Stimulated activated CD8-positive, alpha-beta memory T cell treated with anti-CD3 and anti-CD28 coated beads, Interleukin-12 subunit alpha, Interleukin-12 subunit beta, amount 100 ng/mL, for 1 hour (primary cell): ENCODE measurements around the gene COL6A2.
"Not testable (repeated sequence)": the region's sequence is repeated elsewhere in the genome, so short reads cannot be mapped to it uniquely, and the experiment has no call there.

Source experiments
- DNase-seq: peaks from one replicate; pipeline ENCODE4 v3.0.0-alpha.2; 2020; ENCODE audit warnings: low read depth

COL6A2 gene

DNA sequence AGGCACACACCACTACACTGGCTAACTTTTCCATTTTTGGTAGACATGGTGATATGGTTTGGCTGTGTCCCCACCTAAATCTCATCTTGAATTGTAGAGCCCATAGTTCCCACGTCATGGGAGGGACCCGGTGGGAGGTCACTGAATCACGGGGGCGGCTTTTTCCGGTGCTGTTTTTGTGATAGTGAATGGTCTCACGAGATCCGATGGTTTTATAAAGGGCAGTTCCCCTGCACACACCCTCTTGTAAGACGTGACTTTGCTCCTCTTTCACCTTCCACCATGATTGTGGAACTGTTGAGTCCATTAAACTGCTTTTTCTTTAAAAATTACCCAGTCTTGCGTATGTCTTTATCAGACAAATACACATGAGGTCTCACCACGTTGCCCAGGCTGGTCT, 58.8 kb downstream of the COL6A2 start:
- no peak for DNase-seq

DNA sequence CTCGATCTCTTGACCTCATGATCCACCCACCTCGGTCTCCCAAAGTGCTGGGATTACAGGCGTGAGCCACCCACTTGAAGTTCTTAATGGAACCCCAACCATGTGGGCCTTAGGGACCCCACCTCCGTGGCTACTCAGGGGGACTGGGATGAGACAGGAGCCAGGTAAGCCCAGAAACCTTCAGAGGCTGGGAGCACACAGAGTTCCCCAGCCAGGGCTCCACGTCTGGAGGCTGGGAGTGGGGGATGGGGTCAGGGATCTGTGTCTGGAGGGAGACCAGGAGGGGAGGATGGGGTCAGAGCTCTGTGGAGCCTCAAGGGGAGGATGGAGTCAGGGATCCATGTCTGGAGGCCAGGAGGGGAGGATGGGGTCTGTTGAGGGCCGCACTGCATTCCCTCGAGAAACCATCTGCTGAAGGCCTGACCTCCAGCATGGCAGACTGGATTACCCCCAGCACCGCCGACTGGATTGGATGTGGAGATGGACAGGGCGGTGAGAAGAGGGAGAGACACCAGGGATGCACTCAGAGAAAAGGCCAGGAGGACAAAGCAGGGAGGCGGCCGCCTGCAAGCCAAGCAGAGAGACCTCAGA, 59.6 kb downstream of the COL6A2 start:
- no peak for DNase-seq

- DNase-seq, result no peak
Measured at GRCh38 chr21:46157987-46158451, 60.1 kb downstream of the COL6A2 start.

DNA sequence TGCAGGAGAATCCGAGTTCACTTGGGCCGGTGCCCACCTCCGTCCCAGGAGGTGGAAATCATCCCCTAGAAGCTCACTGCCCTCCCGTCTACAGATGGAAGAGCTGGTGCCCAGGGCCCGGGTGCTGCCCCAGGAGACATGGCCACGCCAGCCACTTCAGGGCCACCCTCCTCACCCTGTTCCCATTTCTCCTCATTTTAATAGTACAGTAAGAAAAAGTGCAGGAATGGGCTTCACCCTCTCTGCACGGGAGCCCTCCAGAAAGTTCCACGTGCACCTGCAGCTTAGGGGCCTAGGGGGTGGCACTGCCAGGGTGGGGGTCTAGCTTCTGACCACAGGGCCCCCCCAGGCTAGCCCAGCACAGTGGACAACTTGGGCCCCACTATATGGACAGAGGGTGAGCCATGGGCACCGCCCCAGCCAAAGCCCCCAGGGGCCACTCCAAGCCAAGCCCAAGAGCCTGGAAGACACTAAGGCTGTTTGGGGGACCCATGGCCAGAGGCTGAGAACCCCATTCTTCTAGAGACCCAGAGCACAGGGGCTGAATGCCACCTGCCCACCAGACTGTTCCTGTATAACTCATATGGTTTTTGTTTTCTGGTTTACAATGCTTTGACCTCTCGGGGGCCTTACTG, 60.9 kb downstream of the COL6A2 start:
- no peak for DNase-seq

DNA sequence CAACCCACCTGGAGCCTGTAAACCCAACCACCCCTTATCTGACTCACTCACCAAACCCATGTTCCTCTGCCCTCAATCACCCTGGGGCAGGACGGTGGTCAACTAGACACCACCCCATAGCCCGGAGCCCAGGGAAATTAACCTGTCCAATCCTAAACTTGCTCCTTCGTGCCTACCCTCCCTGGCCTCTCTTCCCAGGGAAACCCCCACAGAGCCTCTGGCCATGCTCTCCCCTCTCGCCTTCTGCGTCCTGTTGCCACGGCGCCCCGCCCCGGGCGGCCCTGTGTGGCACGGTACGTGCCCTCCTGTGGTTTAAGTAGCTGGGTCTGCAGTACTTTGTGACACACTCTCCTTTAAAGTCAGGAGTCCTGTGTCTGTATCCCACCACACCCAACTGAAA, 61.5 kb downstream of the COL6A2 start:
- DNase-seq, result no peak

GRCh38 chr21:46159841-46160656, 62.1 kb downstream of the COL6A2 start:
- DNase-seq, result no peak

DNA sequence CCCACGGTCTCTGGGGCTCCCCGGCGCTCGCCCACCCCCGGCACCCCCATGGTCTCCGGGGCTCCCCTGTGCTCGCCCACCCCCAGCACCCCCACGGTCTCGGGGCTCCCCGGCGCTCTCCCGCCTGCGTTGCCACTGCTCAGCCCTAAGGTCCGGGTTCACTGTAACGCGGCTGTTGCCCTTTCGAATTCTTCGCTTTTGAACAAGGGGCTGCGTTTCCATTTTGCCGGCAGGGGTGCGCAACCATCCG, 62.7 kb downstream of the COL6A2 start:
- no peak for DNase-seq

DNA sequence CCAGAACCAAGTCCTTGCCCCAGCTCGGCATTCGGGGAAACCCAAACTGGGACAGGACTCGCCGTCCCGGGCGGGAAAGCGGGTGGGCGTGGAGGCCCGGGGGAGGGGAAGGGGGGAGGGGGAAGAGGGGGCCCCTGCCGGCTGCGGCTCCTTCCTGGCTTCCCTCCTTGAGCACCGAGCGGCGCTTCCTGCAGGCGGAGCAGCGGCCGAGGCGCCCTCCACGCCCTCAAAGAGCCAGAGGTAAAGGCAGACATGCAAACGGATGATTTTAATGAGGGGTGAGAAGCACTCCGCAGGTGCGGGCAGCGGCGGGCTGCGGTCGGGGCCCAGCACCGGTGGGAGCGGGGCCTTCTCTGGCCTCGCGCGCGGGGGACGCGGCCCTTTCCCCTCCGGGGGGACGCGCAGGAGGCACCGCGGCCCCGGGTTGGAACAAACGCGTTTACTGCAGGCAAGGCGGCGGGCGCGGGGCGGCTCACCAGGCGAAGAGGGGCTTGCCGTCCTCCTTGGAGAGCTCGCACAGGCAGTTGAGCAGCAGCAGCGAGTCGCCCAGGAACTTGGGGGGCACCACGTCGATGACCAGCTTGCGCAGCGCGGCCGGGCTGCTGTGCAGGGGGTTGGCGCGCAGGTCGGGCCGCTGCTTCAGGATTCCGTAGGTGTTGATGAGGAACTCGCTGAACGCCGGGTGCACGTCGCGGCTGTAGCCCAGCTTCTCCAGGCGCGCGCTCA, 63.2 kb downstream of the COL6A2 start:
- DNase-seq, result no peak

DNA sequence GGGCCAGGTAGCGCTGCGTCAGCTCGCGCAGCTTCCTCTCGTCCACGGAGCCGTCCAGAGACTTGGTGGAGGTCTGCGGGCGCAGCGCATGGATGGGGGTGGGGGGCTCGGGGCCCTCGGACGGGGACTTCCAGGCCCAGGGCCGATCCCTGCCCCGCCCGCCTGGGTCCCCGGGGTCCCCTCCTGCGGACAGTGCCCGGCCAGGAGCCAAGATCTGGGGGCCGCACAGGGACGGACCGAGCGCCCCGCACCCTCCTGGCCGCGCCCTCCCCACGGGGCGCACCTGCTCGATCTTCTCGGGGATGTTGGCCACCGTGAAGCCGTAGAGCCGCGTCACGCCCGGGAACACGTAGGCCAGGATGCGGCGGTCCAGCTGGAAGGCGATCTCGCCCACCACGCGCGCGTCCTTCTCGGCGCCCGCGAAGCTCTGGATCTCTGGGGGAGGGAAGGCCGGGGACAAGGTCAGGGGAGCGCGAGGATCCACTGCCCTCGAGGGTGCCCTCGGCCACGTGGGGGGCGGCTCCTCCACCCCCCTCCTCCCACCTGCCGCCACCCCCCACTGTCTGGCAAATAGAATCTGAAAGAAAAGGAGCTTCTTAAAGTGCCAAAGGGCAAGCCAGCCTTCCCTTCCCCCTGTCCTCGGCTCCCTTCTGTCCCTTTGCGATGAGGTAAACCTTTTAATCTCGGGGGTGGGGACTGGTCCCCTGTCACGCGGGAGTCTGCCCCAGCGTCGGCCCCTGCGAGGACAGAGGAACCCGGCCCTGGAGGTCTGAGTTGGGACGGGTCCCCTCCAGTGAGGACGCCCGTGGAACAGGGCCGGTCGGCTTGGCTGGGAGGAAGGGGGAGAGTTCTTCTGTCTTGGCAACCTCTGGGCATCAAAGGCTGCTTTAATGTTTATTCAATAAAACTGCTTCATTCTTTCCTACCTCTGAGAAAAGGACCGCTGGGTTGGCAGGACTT, 64.0 kb downstream of the COL6A2 start:
- DNase-seq, result no peak

- DNase-seq, result no peak
Measured at GRCh38 chr21:46163380-46163779, 65.5 kb downstream of the COL6A2 start.

- DNase-seq, result no peak
Measured at GRCh38 chr21:46165098-46165497, 67.2 kb downstream of the COL6A2 start.

DNA sequence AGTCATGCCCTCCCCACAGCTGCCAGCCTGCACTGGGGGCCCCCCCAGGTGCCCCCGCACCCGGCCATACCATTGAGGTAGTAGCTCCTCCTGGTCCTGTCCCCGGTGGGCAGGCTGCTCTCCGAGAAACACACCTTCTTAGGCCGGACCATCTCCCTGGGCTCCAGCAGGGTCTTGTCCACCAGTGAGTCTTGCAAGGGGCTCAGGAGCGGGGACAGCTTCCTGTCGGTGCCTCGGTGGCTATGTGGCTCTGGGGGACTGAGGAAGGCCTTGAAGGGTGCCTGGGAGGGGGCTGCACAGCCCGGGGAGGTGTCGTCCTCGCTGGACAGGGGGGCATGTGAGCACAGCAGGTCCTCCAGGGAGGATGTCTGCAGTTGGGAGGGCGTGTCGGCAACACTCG, 70.3 kb downstream of the COL6A2 start:
- no peak for DNase-seq

DNA sequence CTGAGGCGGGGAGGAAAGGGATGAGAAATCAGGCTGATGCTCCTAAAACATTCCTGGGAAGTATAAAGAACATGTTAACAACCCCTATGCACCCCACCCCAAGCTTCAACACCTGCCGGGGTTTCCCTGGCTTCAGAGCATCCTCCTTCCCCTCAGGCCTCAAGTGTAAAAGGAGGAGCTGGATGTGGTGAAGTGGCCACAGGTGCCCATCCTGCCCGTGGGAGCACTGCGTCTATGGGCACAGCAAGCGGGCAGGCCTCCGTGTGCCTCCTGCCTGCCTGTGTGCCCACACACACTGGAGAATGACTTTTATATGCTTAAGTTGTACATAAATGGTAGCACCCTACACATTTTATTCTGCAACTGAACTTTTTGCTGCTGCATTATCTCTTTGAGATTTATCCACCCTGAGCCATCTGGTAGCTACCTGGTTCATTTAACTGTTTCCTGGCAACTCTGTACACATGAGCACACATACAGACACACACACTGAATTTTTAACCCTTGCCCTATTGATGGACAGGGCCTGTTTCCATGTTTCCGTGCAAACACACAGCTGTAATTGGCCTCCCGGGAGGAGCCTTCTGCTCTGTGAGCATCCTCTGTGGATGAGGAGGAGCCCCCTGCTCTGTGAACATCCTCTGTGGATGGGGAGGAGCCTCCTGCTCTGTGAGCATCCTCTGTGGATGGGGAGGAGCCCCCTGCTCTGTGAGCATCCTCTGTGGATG, 70.9 kb downstream of the COL6A2 start:
- DNase-seq, result no peak

DNA sequence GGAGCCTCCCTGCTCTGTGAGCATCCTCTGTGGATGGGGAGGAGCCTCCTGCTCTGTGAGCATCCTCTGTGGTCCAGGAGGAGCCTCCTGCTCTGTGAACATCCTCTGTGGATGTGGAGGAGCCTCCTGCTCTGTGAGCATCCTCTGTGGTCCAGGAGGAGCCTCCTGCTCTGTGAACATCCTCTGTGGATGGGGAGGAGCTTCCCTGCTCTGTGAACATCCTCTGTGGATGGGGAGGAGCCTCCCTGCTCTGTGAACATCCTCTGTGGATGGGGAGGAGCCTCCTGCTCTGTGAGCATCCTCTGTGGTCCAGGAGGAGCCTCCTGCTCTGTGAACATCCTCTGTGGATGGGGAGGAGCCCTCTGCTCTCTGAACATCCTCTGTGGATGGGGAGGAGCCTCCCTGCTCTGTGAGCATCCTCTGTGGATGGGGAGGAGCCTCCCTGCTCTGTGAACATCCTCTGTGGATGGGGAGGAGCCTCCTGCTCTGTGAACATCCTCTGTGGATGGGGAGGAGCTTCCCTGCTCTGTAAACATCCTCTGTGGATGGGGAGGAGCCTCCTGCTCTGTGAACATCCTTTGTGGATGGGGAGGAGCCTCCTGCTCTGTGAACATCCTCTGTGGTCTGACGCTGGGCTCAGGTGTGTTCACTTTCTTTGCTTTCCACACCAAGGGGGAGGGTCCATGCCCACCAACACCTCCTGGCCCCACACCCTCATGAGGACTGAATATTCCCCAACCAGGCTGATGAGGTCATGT, 72.7 kb downstream of the COL6A2 start:
- DNase-seq, result not testable (repeated sequence)

DNA sequence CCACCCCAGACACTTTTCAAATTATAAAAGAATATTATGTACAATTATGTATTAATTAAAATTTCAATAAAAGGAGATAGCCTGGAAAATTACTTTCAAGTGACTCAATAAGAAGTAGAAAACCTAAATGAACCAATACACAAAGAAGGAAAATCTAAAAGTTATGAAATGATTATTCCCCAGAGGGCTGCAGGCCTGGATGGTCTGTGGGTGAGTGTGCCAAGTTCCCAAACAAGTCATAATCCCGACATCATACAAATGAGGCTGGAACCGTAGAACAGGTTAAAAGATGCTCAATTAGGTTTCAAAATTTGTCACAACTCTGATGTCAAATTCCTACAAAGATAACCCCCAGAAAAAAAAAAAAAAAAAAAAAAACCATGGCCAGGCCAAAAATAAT, 73.7 kb downstream of the COL6A2 start:
- DNase-seq, result no peak

DNA sequence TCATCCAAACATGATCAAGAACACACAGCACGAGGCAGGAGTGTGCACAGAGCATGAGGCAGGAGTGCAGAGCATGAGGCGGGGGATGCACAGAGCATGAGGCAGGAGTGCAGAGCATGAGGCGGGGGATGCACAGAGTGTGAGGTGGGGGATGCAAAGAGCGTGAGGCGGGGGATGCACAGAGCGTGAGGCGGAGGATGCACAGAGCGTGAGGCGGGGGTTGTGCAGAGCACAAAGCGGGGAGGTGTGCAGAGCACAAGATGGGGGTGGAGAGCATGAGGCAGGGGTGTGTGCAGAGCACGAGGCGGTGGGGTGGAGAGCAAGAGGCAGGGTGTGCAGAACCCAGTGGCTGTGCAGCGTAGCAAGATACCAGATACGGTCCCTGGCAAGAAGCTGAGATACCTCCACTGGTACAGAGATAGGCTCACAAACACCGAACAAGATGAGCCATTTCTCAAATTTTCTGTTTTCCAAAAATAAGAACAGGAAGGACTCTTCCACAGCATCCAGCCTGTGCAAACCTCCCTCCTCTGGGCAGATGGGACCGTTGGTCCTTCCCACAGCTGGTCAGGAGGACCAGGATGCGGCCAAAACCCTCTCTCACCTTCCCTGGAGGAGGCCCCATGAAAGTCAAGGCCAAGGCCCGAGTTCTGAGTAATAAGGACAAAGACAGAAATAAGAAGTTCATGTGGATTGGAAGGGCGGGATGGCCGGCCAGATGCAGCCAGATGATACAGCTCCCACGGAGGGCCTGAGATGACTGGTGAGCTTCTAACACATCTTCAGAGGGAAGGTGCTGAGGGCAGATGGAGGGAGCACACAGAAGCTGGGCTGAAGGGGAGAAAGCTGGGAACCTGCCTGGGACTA, 74.3 kb downstream of the COL6A2 start:
- no peak for DNase-seq

DNA sequence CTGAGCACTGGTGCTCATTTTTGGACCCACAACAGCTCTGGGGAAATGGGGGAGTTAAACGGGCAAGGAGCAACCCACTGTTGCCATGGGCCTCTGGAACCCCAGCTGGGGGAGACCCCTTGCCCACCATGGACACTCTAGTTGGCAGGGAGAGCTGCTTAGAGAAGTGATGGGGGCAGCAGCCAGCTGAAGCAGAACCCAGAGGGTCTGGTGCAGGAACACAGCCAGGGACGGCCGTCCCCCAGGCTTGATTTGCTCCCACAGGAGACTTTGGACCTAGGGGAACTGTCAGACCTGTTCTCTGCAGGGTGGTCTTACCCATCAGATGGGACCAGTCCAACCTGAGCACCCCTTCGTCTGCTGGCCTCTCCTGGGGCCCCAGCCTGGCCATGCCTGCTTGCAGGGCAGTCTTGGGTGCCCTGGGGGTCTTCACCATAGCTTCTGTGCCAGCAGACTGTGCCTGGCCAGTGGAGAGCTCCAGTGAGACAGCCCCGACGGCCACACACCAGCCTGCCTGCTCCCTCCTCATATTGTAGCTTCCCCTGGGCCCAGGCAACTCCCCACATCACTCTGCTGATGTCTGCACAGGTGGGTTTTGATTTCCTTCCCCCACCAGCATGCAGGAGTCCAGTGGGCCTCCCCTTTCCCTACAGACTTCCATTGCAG, 75.1 kb downstream of the COL6A2 start:
- DNase-seq, result no peak

DNA sequence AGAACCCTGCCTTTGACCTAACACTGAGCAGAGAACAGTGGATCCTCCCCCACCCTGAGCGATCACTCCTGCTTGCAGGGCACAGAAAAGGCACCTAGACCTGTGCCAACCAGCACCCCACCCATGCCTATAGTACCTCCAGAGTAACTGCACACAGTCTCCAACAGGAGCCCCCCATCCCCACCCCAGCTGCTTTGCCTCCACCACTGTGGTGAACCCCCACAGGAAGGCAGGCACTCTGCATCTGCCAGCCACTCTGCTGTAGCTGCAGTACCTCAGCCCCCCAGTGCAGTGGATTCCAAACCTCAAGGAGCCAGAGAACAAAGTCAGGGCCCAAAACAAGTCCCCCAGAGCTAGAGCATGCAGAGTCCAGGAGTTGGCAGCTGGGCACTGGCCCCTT, 75.7 kb downstream of the COL6A2 start:
- no peak for DNase-seq
